AG20443 (cell line): ENCODE results near the gene ABLIM2.

Source experiments
- DNase-seq: peaks from one replicate; pipeline ENCODE4 v3.0.0; 2012; ENCODE audit warnings: low spot score, mixed read lengths

ABLIM2 gene

GRCh38 chr4:8067945-8068896 lies 90.4 kb downstream of the ABLIM2 start:
- DNase-seq: no peak

DNA sequence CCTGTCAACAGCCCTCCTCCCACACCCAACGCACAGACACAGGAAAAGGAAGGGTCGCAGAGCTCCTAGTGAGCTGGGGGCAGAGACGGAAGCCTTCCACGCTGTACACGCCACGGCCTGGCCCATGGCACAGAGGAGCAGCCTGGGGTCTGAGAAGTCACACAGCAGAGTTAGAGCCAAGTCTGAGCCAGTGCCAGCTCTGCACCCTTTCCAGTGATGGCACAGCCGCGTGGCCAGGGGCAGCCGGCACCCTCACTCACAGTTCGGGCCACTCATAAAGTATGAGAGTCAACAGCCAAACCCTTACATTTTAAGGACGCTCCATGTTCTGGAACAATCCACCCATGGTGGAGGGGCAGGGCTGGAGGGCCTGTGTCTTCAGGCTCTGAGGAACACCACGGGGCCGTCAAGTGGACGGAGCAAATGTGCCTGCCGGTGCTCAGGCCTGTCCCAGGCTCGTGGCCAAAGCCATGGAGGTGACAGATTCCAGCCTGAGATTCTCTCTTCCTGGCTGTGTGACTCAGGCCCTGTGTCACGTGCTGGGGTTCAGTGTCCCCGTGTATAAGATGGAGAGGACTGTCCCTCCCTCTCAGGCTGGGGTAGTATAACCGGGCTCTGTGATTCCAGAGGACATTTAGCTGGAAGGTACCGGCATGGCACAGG lies 91.2 kb downstream of the ABLIM2 start:
- DNase-seq: no peak

DNA sequence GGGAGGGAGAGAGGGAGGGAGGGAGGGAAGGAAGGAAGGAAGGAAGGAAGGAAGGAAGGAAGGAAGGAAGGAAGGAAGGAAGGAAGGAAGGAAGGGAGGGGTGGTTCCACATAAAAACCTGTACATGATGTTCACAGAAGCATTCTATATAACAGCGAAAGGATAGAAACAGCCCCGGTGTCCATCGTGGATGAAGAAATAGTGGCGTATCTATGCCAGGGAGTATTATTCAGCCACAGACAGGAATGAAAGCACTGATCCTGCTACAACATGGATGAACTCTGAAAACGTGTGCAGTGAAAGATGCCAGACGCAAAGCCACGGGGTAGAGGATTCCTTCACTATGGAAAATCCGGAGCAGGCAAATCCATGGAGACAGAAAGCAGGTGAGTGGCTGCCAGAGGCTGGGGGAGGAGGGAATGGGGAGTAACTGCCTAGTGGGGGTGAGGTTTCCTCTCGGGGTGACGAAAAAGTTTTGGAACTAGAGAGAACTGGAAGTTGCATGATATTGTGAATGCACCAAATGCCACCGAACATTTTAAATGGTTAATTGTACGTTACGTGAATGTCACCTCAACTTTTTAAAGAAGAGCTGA lies 92.2 kb downstream of the ABLIM2 start:
- no peak for DNase-seq

DNA sequence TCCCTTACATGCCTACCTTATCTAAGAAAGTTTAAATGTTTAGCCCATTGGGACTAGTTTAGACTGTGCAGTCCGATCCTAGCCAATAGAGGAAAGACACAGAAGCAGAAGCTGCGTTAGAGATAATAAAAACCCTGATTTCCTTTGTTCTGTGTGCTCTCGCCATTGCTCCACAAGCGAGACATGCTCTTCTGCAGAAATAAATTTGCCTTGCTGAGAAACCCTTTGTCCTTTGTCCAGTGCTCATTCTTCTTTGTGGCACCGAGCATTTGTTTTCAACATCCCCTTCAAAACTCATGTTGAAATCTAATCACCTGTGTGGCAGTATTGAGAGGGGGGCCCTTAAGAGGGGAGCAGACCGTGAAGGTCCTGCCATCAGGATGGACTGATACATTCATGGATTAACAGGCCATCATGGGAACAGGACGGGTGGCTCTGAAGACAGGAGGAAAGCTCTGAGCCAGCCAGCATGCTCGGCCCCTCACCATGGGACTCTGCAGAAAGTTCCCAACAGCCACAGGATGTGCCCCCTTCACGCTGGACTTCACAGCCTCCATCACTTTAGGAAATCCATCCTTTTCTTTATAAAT lies 94.5 kb downstream of the ABLIM2 start:
- no peak for DNase-seq

GRCh38 chr4:8061573-8061972 lies 97.0 kb downstream of the ABLIM2 start:
- no peak for DNase-seq

- DNase-seq: no peak
These were observed 97.5 kb downstream of the ABLIM2 start for GRCh38 chr4:8061145-8061544.

DNA sequence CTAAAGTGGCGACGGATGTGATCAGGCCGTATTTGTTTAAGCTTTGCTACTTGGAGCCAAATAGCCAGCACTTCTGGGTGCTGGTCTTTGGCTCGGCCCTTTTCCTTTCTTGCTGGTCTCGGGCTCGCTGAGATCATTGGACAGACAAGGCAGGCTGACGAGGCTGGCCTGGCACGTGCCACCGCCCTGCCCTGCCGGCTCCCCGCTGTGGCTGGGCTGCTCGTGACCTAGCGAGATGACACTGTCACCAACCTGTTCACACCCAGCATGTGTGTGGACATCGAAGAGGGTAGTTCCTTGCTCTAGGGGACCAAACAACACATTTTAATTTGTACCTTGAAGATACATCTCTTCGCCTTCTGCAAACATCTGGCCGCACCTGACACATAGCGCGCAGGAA lies 98.0 kb downstream of the ABLIM2 start:
- no peak for DNase-seq

DNA sequence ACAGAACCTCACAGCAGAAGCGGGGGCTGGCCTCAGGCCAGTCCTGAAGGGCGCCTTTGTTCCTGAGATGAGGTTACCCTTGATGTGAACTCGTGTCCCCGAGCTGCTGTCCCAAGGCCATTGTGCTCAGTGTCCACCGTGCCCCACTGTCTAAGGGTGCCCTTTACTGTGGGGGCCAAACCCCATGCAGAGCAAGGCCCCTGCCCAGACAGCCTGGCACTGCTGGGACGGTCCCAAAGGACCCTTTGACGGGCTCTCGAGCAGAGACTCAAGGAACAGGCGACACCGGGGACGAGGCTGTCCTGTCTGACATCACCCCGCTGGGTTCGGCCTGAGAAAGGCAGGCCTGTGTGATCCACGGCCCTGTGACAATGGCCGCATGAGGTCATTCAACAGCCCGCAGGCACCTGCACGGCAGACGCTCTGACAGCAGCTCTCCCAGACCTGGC lies 100.6 kb downstream of the ABLIM2 start:
- no peak for DNase-seq

DNA sequence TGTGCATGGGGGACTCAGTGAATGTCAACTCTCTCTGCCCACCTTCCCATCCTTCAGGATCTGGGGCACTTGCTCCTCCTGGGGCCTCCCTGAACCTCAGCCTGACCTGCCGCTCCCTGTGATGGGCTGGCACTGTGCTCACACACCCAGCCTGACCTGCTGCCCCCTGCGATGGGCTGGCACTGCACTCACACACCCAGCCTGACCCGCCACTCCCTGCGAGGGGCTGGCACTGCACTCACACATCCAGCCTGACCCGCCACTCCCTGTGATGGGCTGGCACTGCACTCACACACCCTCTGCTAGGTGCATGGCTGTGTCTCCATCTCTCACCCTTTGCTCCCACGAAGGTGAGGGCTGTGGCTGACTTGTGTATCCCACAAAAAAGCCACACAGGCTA lies 103.4 kb downstream of the ABLIM2 start:
- no peak for DNase-seq

DNA sequence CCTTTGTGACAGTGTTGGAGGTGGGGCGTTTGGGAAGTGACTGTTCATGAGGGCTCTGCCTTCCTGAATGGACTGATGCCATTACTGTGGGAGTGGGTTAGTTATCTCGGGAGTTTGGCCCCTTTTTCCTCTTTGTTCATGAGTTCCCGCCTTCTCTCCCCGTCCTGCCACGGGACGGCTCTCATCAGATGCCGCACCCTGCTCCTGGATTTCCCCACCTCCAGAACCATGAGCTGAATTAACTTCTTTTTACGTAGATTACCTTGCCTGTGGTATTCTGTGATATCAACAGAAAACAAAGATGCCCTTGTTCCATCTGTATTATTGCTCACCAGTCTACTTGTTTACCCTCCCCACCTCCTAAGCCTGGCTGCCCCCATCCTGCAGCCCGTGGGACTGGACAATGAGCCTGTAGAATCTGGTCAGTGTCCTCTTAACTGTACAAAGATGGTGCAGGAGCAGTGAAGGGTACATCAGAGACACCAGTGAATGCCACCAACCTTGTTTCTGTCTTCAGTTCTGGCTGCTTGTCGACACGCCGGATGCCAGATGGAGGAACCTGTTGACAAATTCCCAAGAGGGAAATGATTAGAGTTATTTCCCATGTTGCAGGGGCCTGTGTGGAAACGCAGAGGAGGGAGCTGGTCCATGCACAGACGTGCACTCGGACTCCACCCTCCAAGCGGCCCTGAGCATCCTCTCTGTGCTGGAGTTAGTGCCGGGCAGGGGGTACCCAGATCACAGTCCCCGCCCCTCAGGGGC lies 104.7 kb downstream of the ABLIM2 start:
- DNase-seq: no peak

DNA sequence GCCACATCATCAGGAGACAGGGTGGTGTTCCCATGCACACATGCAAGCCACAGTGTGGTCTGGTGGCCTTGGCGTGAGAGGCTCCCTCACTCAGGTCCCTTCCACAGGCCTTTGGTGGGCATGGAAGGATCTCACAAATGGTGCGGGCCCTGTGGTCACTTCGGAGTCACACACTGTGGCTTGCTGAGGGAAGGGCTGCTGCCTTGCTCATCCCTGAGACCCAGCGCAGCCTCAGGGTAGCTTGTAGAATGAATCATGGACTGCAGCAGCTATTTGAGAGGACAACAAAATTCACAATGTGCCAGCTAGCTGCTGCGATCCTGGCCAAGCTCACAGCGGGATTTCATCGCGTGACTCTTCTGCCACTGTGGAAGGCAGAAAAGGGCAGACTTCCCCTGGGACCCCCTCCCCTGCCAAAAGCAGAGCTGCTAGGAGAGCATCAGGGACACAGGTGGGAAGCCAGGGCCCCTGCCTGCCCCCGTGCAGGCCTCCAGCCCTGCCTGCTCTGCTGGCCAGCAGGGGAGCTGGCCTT lies 106.4 kb downstream of the ABLIM2 start:
- DNase-seq: no peak

DNA sequence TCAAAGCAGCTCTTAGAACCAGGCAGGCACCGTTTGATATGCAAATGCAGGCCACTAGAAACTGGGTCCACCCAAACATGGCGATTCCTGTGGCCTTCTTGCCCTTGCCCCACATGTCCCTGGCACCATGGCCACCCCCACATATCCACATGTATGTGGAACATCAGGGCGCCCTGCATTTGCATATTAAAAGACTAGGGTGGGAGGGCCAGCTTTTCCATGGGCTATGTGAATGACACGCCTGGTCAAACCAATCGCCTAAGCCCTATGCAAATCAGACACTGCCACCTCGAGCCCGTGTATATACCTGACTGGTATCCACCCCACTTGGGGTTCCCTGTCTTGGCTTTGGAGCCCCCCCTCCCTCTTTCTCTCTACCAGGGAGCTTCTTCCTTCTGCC lies 107.0 kb downstream of the ABLIM2 start:
- DNase-seq: no peak

DNA sequence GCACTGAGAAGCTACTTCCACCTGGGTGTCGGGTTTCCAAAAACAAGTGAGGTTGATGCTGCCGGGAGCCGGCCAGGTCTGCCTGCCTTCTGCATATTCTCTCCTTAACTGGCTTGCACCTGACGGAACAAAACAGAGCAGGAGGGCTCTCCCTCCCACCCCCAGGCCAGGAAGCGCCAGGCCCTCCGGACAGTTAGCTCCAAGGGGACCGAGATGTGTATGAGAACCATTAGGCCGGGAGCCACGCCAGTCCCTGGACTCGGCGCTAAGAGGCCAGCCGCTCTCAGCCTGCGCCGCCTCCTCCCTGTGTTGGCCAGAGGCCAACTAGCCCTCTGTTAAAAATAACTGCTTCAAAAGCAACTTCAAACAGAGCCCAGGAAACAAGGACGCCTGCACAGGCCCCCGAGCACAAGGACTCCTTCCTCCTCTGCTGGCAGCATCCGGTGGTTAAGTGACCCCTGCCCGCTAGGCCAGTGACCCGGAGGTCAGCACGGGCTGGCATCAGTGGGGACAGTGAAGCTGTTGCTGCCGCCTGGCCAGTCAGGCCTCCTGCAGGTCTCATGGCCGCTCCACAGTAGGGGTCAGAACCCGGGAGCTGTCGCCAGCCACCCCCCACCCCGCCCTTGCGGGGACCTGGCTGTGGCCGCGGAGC lies 107.9 kb downstream of the ABLIM2 start:
- DNase-seq: peak; percentile 46

GRCh38 chr4:8050180-8050554 lies 108.4 kb downstream of the ABLIM2 start:
- DNase-seq: no peak

DNA sequence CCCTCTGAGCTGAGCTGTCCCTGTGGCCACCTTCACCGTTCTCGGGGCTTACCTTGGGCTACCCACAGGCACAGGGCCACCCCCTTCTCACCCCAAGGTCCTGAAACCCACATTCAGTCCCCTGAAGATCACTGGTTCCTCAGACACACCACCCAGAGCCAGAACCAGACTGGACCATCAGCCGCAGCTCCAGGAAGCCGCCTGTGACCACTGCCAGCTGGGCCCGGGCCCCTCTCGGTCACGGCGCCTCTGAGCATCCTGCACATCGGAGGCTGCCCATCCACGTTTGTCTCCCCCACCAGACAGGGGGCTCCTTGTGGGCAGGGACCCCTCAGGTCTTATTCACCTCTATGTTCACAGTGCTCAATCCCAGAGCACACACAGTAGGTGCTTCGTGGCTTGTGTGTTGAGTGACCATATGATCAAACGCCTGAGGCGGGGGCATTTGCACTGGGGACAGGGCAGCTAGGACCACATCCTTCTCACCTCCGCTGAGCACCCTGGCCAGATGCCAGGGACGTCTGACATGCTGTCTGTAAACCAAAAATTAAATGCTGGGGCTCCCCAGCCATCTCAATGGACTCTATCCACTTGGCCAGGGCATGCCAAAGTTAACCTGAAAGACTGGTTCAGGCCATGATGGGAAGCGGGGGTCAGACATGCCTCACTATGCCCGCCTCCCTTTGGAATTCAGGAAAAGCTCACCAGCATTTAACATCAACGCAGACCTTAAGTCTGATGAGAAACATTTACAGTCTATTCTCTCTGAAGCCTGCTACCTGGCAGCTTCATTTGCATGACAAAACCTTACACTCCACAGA lies 109.5 kb downstream of the ABLIM2 start:
- DNase-seq: no peak

GRCh38 chr4:8047837-8048678 lies 110.6 kb downstream of the ABLIM2 start:
- no peak for DNase-seq

- DNase-seq: no peak
These were observed 111.6 kb downstream of the ABLIM2 start for GRCh38 chr4:8046925-8047541.

DNA sequence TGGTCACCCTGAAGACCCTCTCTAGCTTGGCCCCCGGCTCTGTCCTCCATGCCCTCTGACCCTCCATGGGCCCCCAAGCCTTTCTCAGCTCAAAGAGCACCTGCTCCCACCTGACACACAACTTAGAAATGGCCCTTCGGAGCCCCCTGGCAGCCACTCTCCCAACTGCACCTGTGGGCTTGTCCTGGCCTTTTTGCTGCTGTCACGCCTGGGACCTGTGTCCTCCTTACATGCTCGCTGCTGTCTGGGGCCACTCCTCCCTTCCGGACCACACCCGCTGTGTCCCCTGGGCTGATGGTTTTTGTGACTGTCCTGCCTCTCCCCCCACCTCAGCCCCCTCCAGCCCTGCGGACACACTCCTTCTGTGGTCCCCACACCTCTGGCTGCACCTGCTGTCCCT lies 112.7 kb downstream of the ABLIM2 start:
- no peak for DNase-seq

- no peak for DNase-seq
These were observed 113.9 kb downstream of the ABLIM2 start for GRCh38 chr4:8044699-8045098.
